OCI-LY3 (cell line): ENCODE results near the gene NCL.

Experiments used
- EZH2phosphoT487 ChIP-seq: fragments of 200-600 bp; shearing (Covaris generic); IDR thresholded peaks from 2 replicates; pipeline ENCODE4 v1.6.1; 2018; ENCODE audit warnings: antibody characterized with exemption, mixed run types, low read depth
- TF ChIP-seq, protein P1 (sequence below): fragments of 200-600, 300-600 bp; sonication (generic); IDR thresholded peaks from 2 replicates; pipeline ENCODE4 v1.5.1; 2014; ENCODE audit warnings: antibody characterized with exemption, low read length, low read depth

DNA sequence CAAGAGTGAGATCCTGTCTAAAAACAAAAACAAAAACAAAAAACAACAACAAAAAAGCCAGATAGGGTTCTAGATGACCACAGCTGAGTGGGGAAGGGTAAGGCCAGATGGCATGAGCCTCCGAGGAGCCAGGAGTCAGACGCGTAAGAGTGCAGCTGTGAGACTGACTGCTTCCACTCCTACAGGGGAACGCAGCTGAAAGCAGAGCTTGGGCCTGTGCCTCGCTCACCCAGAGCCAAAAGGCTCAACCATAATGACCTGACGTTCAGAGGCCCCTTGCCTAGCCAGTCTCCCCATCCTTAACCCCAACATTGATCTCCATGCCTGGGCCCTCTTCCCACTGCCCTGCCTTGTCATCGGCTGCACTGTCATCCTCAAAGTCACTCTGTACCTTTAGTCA lies 26.5 kb upstream of the NCL start:
- TF ChIP-seq, protein P1, sequence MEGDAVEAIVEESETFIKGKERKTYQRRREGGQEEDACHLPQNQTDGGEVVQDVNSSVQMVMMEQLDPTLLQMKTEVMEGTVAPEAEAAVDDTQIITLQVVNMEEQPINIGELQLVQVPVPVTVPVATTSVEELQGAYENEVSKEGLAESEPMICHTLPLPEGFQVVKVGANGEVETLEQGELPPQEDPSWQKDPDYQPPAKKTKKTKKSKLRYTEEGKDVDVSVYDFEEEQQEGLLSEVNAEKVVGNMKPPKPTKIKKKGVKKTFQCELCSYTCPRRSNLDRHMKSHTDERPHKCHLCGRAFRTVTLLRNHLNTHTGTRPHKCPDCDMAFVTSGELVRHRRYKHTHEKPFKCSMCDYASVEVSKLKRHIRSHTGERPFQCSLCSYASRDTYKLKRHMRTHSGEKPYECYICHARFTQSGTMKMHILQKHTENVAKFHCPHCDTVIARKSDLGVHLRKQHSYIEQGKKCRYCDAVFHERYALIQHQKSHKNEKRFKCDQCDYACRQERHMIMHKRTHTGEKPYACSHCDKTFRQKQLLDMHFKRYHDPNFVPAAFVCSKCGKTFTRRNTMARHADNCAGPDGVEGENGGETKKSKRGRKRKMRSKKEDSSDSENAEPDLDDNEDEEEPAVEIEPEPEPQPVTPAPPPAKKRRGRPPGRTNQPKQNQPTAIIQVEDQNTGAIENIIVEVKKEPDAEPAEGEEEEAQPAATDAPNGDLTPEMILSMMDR: no peak
- TF ChIP-seq EZH2phosphoT487: no peak
